Left hindlimb (tissue), 1 donor: ENCODE results near the gene TNIK.
"Not testable (repeated sequence)": the region's sequence is repeated elsewhere in the genome, so short reads cannot be mapped to it uniquely, and the experiment has no call there.

ENCODE experiments used
- DNase-seq: peaks from one replicate; pipeline ENCODE4 v3.0.0-alpha.2; 2018

Gene TNIK

DNA sequence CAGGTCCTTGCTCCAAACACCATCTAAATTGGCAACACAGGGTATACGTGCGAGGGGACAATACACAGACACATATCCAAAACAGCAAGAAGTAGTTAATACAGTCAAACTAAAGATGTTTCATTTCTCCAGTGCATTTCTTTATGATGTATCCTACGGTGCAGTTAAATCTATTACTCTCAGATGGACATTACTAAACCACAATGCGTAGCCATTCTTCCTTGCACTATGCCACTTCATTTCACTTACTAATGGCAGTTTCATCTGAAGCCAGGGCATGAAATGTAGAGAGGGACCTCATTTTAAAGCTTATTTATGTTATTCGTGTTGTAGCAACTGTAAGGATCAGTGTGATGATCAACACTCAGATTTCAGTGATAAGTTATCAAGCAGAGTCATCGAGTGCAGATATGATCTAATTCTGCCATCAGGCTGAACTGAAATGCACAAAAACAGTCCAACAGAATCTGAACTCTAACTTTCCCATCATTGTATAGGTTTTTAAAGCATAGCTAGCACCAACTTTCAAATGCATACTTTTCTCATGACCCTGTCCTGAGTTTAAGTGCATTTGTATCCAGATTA, 14.5 kb downstream of the TNIK start:
- no peak for DNase-seq

DNA sequence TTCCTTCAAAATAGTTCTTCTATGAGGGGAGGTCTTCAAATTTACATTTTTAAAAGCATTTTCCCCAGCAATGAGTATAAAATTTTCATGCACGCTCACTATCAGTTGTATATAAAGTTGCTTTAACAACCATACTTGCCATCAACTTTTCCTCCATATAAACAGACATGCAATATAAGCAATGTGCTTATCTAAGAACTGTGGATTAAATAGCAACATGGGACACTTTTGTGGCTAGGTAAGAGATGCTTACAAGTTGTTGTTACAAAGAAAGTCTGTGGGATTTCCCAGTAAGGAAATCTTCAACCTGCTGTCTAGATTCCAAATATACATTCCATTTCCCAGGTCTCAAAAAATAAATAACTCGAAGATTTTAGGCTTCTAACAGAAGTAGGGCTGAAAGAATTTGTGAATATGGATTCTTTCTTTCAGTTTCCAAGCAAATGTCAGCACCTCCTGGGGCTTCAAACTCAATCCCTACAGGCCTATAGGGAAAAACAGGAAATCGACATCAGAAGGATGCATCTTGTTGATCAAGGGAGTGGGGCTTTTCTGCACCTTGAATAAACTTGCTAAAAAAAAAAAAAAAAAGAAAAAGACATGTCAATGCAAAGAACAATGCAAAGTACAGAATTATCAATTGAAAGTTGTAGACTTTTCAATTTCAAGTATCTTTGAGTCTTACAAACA, 16.1 kb downstream of the TNIK start:
- DNase-seq = no peak

DNA sequence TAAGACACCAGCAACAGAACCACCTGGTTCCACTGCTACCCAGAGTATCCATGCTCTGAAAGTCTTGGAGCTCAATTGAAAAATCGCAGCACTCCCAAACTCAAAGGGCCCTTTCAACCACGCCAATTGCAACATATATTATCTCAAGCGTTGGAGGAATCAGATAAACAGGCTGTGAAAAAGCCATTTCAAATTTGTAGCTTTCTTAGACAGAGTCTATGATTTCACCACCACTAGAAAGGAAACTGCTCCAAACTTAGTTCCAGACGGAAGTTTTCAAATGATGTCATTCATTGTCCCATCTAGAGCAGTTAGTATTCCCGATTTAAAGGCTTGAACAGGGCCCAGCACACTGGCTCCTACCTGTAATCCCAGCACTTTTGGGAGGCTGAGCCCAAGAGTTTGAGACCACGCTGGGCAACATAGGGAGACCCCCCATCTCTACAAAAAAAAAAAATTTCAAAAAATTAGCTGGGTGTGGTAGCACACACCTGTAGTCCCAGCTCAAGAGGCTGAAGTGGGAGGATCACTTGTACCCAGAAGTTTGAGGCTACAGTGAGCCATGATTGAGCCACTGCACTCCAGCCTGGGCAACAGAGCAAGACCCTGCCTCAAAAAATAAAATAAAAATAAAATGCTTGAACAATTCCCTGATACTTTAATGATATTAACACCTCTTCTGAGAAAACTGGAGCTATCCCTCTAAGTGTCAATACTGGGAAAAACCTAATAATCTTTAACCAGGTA, 16.8 kb downstream of the TNIK start:
- DNase-seq = no peak

DNA sequence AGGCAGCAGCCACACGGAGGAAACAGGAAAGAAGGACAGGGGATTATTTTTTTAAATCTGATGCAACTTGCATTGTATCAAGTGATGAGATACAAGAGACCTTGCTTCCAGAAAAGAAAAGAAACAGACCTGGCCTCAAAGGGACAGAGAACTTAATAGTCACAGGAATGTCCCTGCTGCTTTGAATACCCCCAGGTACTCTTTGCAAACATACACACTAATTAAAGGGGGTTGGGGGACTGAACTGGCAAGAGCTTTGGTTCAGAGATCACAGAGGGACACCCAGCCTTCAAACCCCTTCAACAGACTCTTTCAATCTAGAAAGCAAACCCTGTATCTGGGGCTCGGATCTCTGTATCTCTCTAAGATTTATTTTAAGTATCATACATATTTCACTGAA, 18.0 kb downstream of the TNIK start:
- DNase-seq = no peak

DNA sequence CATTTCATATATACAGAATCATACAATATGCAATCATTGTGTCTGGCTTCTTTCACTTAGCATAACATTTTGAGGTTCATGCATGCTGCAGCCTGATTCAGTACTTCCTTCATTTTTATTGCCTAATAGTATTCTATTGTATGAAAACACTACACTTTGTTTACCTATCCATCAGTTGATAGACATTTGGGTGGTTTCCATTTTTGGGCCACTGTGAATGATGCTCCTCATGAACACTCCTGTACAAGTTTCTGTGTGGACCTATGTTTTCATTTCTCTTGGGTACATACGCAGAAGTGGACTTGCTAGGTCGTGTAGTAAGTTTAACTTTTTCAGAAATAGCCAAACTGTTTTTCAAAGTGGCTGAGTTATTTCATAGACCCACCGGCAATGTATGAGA, 18.8 kb downstream of the TNIK start:
- DNase-seq = no peak

DNA sequence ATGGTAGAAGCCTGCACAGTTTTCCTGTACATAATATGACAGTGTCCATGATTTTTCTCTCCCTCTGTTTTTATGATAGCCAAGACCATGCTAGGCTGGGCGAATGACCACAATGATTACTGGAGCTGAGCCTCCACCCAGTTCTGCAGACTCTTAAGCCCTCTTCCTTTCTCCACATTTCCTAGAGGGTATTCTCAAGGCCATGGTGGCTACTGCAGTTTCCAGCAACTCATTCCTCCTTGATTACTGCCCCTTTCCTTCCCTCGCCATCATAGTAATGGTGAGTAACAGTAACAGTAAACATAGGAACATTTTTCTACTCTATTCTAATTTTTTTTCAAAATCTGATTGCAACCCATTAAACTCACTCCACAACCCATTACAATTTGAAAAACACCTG, 20.2 kb downstream of the TNIK start:
- DNase-seq = no peak

DNA sequence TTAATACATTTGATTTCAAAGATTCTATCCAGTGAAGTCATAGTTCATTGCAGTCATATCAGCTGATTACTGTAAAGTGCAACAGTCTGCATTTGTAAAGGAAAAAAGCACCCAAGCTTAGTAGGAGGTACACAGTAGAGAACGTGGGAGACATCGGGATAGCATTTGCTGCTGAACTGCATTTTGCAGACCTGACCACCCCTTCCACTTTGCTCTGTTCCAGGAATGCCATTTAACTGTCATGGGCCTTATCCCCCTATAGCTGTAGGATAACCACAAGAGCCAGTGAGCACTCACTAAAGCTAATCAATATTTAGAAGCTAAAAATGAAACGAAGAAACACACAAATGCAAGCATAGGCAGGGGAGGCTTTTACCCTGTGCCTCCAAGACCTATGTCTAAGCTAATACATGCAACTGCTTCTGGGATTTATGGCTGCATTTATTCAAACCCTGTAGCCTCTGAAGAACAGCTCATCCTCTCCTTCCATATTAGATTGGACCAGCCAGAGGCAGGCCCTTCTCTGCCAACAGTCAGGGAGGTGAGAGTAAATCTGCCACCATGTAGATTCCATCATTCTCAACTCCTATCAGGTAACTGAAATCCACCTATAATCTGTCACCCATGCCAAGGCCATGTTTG, 23.0 kb downstream of the TNIK start:
- no peak for DNase-seq

DNA sequence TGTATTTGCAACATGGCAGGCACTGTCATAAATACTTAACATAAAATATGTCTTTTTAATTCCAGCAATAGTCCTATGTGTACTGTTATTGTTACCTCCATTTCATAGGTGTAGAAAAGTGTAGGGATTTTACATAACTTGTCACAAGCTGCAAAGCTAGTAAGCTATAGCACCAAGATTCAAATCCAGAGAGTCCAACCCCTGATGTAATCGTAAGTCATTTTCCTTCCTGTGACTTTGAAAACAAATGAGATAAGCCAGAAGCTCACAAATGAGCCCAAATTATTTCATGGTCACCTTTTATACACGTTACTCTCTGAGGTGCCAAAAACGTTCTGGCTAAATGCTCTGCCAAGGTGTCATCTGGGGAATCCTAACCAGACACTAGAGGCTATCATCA, 23.8 kb downstream of the TNIK start:
- DNase-seq = no peak

DNA sequence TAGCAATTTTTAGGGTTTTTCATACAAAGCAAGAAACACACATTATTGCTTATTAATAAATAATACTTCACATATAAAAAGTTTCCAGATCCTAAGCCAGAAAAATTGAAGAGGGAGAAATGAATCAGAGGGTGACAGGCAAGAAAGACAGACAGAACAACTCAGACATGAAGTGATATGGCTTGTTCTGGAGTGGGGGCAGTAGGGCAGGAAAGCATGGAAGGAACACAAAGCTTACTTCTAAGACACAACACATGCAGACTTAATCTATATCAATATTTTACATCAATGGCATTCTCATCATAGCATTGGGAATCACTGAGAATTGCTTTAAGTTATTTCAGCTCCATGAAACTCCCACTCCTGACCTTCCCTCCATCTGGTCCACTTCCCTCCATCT, 24.4 kb downstream of the TNIK start:
- DNase-seq = no peak

DNA sequence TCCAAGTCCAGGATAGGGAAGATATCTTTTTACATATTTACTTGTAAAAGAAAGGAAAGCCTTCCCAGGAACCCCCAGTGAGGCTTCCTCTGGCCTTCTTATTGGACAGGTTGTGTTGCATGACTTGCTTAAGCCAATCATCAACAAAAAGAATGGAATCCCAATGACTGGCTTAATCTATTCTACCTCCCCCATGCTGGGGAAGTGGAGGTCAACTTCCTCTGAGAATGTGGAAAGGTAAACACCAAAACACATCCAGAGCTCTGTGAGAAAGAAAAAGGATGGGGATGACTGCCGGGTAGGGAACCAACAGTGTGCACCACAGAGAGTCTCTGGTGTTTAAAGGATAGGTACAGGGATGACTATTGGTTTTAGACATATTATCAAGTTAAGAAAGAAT, 25.1 kb downstream of the TNIK start:
- no peak for DNase-seq

DNA sequence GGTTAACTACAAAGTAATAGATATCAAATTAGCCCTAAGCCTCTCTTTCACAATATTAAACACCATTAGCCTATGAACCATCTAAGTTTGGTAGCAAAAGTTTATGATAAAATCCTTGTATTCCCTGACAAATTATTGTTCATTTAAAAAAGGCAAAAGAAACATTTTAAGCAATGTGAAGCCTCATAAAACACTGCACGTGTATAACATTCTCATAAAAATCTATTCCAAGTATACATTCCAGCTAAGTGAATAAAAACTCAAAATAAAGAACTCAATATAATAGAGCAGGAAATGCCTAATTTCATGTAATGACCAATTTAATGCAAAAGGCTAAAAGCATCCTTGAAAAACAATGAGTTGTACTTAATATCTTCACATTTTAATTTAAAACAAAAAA, 27.7 kb downstream of the TNIK start:
- no peak for DNase-seq

DNA sequence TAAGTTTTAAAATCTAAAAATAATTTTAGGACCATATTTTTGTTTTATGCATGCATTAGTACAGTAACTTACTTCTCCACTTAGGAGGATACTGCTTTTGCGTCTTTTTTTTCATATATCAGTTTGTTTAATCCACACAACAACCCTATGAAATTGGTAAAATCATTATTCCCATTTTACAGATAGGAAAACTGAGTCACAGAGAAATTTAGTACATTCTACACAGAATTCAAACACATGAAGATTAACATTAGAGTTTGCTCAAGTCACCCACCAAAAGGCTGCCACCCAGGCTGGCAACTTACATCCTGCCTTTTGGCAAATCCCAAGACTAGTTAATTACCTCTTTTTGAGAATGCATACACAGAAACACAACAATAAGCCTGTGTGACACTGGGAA, 28.7 kb downstream of the TNIK start:
- DNase-seq = no peak

DNA sequence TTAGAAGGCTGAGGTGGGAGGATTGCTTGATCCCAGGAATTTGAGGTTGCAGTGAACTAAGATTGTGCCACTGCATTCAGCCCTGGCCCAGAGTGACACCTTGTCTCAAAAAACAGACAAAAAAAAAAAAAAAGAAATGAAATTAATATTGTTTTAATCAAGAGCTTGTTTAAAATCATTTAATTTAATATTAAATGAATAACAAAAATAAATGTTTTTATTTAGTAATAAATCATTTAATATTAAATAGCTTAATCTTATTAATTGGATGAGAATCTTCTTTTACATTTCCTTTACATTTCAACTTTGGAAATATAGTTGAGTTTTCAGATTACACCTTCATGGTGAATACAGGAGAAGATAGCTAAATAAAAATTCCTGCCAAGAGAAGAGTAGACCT, 29.7 kb downstream of the TNIK start:
- DNase-seq = no peak

DNA sequence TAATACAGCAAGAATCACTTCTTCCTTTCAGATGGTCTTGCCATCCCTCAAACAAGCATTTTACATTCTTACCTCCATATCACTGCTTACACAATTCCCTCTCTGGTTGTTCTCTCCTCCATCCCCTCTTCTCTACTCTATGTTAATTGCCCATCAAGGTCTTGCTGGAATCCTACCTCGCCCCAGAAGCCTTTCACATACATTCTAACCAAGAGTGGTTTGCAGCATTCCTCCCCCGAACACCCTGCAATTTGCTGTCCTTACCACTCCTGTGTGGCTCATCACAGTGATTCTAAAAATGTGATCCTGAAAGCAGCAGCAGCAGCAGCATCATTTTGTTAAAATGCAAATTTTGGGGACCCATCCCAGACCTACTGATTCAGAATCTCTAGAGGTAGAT, 30.6 kb downstream of the TNIK start:
- no peak for DNase-seq

DNA sequence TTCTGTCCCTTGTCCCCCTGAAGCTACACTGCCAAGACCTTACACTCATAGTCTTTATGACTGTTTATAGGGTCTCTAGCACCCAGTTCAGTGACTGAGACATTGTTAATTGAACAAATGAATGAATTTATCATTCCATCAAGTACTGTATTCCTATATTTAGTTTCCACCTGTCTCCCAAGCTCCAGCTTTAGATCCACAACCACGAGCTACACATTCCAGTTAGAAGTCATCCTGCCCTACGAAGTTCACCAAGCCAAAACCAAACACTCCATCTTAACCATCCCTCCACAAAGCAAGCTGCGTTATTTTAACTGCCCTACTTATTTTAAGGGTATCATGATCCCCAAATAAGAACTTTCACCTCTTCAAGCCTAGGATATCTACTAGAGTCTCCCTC, 31.3 kb downstream of the TNIK start:
- no peak for DNase-seq

DNA sequence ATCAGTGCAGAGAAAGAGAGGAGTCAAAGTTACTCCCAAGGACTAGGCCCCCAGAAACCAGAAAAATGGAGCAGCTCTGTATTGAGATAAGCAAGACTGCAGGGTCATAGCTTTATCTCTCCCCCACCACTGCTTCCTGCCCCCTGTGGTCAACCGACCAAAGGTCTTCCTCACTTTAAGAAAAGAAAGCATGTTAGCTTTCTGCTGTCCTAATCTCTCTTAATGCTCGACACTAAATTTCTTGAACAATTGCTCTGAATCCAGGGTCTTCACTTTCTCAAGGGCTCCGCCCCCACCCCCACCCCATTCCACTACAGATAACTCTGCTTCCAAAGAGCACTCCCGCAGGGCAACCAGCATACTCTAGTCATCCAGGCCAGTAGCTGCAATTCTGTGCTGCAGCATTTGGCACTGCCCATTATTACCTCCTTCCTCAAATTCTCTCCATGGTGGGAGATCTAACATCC, 31.9 kb downstream of the TNIK start:
- DNase-seq = no peak

DNA sequence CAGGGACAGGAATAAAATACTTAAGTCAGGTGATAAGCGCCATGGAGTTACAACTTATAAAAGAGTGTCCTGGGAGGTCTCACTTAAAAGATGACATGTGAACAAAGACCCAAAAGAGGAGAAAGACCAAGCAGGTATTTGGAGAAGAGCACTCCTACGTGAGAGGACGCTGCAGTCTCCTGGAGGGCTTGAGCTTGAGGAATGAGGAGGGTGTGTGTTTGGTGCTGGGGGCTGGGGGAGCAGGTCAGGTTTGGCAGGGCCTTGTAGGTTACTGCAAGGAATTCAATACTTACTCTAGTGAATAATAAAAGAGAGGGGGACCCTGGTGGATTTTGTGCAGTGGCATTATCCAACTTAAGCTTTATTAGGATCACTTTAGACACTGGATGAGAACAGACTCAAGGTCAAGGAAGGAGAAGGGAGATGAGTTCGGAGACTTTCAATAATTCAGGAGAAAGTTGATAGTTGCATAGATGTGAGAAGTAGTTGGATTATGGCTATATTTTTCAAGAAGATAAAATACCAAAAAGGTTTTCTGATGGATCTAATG, 32.4 kb downstream of the TNIK start:
- no peak for DNase-seq

DNA sequence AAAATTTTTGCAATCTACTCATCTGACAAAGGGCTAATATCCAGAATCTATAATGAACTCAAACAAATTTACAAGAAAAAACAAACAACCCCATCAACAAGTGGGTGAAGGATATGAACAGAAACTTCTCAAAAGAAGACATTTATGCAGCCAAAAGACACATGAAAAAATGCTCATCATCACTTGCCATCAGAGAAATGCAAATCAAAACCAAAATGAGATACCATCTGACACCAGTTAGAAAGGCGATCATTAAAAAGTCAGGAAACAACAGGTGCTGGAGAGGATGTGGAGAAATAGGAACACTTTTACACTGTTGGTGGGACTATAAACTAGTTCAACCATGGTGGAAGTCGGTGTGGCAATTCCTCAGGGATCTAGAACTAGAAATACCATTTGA, 36.1 kb downstream of the TNIK start:
- DNase-seq = not testable (repeated sequence)

DNA sequence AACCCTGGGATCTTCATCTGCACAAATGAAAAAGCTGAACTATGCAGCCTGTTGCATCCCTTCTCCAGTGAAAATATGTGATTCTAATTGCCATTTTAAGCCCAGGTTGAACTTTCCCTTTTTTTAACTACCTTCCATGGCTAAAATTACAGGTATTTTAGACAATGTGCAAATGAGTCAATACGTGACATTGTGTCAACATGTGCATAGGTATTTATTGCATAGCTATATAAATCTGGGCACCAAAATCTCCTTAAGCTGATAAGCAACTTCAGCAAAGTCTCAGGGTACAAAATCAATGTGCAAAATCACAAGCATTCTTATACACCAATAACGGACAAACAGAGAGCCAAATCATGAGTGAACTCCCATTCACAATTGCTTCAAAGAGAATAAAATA, 37.4 kb downstream of the TNIK start:
- not testable (repeated sequence) for DNase-seq

DNA sequence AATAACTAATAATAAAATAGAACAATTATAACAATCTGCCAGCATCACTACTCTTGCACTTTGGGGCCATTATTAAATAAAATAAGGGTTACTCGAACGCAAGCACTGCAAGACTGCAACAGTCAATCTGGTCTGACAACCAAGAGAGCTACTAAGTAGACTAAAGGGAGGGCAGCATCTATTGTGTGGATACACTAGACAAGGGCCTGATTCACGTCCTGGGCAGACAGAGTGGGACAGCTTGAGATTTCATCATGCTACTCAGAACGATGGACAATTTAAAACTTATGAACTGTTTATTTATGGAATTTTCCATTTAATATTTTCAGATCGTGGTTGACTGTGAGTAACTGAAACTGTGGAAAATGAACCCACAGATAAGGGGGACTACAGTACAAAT, 39.5 kb downstream of the TNIK start:
- DNase-seq = no peak

DNA sequence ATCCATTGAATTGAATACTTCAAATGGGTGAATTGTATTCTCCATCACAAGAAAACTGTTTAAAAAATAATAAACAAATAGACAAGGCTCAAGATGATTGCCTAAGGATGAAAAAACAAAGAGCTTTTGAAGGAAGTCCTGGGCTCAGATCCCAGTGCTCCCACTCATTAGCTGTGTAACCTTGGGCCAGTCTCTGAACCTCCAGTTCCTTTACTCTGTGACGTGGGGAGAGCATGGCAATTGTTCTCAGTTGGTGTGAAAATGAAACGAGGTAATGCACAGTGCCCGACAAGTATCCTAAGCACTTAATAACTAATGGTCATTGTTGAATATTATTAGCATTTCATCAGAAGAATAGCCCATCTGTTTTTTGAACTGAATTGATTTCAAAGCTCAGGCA, 40.7 kb downstream of the TNIK start:
- no peak for DNase-seq

DNA sequence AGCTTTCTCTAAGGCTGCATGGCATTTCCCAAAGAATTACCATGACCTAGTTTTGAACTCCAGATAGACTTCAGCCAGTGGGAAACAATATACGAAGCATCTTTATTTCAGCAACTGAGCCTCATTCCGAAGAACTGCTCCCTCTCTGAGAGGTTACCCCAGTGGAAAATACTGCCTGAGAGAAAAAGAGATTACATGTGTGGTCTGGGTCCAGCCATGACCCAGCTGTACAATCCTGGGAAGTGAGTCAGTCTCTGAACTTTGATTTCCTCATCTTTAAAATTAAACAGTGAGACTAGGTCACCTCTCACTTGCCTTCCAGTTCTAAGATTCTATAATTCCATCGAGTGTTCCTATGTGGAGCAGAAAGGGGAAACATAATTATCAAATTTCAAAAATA, 42.4 kb downstream of the TNIK start:
- no peak for DNase-seq

DNA sequence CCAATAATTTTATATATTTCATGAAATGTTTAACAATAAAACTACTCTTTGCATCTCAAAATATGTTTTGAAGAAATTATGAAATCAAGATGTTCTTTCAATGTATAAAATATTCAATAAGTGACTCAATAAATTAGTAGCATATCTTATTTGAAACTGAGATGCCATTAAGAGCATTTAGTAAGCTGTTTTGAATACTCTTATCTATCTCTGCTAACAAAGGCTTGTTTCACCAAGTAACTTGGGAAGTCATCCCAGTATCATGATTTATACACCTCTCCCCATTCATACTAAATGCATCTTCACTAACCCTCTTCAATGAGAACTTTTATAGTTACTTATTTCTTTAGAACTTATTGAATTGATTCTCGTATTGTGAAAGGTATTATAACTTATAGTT, 43.1 kb downstream of the TNIK start:
- no peak for DNase-seq

DNA sequence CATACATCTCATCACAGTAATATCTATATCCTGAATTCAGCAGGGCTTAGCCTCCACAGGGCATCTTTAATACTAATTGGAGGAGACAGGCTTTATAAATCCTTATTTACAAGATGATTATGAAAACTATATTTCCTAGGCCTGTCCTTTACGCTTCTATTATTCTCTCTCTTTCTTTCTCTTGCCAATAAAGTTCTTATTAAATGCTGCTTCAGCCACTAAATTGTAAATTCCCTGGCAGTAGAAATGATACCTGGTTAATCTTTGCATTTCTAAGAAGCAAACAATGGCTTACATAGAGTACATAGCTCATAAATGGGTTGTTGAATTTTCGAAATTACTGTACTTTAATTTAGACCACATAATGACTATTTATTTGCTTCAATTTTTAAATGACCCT, 43.5 kb downstream of the TNIK start:
- no peak for DNase-seq
